IMR-90 (cell line): ENCODE measurements around the gene DAG1.

Source experiments
- CEBPB ChIP-seq: IDR thresholded peaks from 2 replicates; pipeline ENCODE4 v1.6.1; 2012; ENCODE audit warnings: low read depth, low read length, improper control_type of control experiment
- CHD1 ChIP-seq: IDR thresholded peaks from 2 replicates; pipeline ENCODE4 v1.6.1; 2012; ENCODE audit warnings: low read depth, low read length, improper control_type of control experiment
- CTCF ChIP-seq: conservative IDR thresholded peaks from 2 replicates; pipeline ENCODE4 v1.5.1; 2012; ENCODE audit warnings: mild to moderate bottlenecking, low read depth, low read length, improper control_type of control experiment
- MAZ ChIP-seq: IDR thresholded peaks from 2 replicates; pipeline ENCODE4 v1.6.1; 2012; ENCODE audit warnings: low read depth, mild to moderate bottlenecking, low read length, improper control_type of control experiment, moderate library complexity, borderline replicate concordance
- POLR2A ChIP-seq: IDR thresholded peaks from 2 replicates; pipeline ENCODE4 v1.6.1; 2012; ENCODE audit warnings: mild to moderate bottlenecking, low read depth, low read length
- RAD21 ChIP-seq: IDR thresholded peaks from 2 replicates; pipeline ENCODE4 v1.6.1; 2012; ENCODE audit warnings: low read length, improper control_type of control experiment

DNA sequence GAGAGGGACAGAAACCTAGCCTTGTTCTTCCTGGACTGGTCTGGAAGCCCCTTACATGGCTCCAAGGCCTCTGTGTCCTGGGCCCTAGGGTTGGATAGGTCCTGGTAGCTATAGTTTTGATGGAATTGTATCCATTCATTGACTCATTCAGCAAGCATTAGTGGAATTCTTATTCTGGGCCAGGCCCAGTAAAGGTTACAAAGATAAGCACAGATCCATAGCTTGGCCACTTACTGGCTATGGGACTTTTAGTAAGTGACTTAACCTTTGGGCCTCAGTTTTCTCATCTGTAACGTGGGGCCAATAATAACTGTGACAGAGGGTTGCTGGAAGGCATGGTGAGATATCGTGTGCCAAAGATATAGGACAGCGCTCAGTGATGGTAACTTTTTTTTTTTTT is 13.6 kb upstream of the DAG1 start:
- TF ChIP-seq CTCF, result no peak
- TF ChIP-seq RAD21, result no peak
- no peak for TF ChIP-seq POLR2A
- no peak for TF ChIP-seq MAZ
- no peak for TF ChIP-seq CHD1
- TF ChIP-seq CEBPB, result no peak
